Activated CD8-positive, alpha-beta T cell treated with anti-CD3 and anti-CD28 coated beads for 36 hours (primary cell): ENCODE data around the gene STYXL1. TPM values are rescaled to one million over a fixed set of nuclear protein-coding genes. Genes with fewer than 3 reads are reported as not detected.

ENCODE experiments used
- ATAC-seq: fragments of 200-7000 bp; cut with Tn5 transposase; one replicate; pipeline ENCODE4 v1.10.0; 2021; ENCODE audit warnings: mild to moderate bottlenecking, moderate library complexity
- CTCF ChIA-PET: fragments of 350-600 bp; sonication (Branson Sonifier 250); formaldehyde crosslinking; loops from one replicate; lab custom pipeline; 2021; ENCODE audit warnings: antibody characterized with exemption; lab: Charles Lee
- POLR2A ChIA-PET: fragments of 350-600 bp; sonication (Branson Sonifier 250); formaldehyde crosslinking; loops from one replicate; lab custom pipeline; 2021; ENCODE audit warnings: antibody characterized with exemption; lab: Charles Lee
- DNase-seq: peaks from one replicate; pipeline ENCODE4 v3.0.0-alpha.2; 2020
- H3K27ac Mint-ChIP-seq: one replicate; pipeline ENCODE4 v1.8.0; 2021; ENCODE audit warnings: mild to moderate bottlenecking, mixed read lengths
- H3K27me3 Mint-ChIP-seq: one replicate; pipeline ENCODE4 v1.8.0; 2021; ENCODE audit warnings: mixed read lengths
- H3K36me3 Mint-ChIP-seq: one replicate; pipeline ENCODE4 v1.8.0; 2021; ENCODE audit warnings: low read depth, mixed read lengths
- H3K4me1 Mint-ChIP-seq: one replicate; pipeline ENCODE4 v1.8.0; 2021; ENCODE audit warnings: low read depth, mixed read lengths
- H3K4me3 Mint-ChIP-seq: one replicate; pipeline ENCODE4 v1.8.0; 2021; ENCODE audit warnings: mild to moderate bottlenecking, moderate library complexity, mixed read lengths
- H3K9me3 Mint-ChIP-seq: one replicate; pipeline ENCODE4 v1.8.0; 2021; ENCODE audit warnings: mixed read lengths
- CTCF ChIP-seq: fragments of 200-600 bp; IDR thresholded peaks from one replicate; pipeline ENCODE4 v1.8.0; 2022; ENCODE audit warnings: antibody characterized with exemption, mild to moderate bottlenecking
- intact Hi-C: fragments of 100-400 bp; cut with micrococcal nuclease; formaldehyde crosslinking; loops from one replicate; pipeline ENCODE4 v1.10.0; 2022
- total RNA-seq, 2 experiments: library from RNA; stranded (reverse); gene quantifications; one replicate each; pipeline ENCODE4 v1.2.3, GENCODE V29; 2021

The STYXL1 gene
- total RNA-seq, 2 experiments from 2014 or later, result 25.9 to 26.9 TPM

GRCh38 chr7:76065016-76065612 lies 17.3 kb upstream of the STYXL1 start:
- no peak overlapping the region for H3K4me3 Mint-ChIP-seq
- POLR2A ChIA-PET, result interaction anchor here (1.3 to 1.5 kb wide), 2 partner anchors 10 to 13 kb away, joined by 3 to 5 read pairs; no protein-coding TSS in a partner anchor
- intact Hi-C loops, result no loop called here
- no peaks in the 10 kb centered on the region for H3K9me3 Mint-ChIP-seq
- CTCF ChIA-PET, result no interaction called here
- ATAC-seq (peak; percentile 86), DNase-seq (peak; percentile 54)
- peaks cover 12% of the 10 kb centered on the region for H3K4me1 Mint-ChIP-seq
- peak overlapping the region; percentile 53 for H3K27ac Mint-ChIP-seq
- peaks cover 45% of the 10 kb centered on the region for H3K36me3 Mint-ChIP-seq
- no peaks in the 10 kb centered on the region for H3K27me3 Mint-ChIP-seq
- TF ChIP-seq CTCF, result no peak

- intact Hi-C loops, result no loop called here
- Mint-ChIP-seq H3K36me3 (peaks cover 47% of the 10 kb centered on the region), H3K9me3 (no peaks in the 10 kb centered on the region), H3K4me1 (peaks cover 12% of the 10 kb centered on the region), H3K27ac (no peak overlapping the region), H3K4me3 (no peak overlapping the region), H3K27me3 (no peaks in the 10 kb centered on the region)
- CTCF ChIA-PET, result no interaction called here
- POLR2A ChIA-PET, result interaction anchor here (1.4 kb wide), 1 partner anchor 10 kb away, joined by 3 read pairs; no protein-coding TSS in a partner anchor
- no peak for TF ChIP-seq CTCF
- DNase-seq, result no peak
- no peak for ATAC-seq
These were observed 16.6 kb upstream of the STYXL1 start for GRCh38 chr7:76064208-76064970.

GRCh38 chr7:76063525-76063924 lies 15.7 kb upstream of the STYXL1 start:
- Mint-ChIP-seq H3K4me3 (no peak overlapping the region), H3K27me3 (no peaks in the 10 kb centered on the region), H3K27ac (no peak overlapping the region), H3K9me3 (no peaks in the 10 kb centered on the region), H3K4me1 (peaks cover 12% of the 10 kb centered on the region), H3K36me3 (peaks cover 52% of the 10 kb centered on the region)
- DNase-seq, result no peak
- TF ChIP-seq CTCF, result no peak
- ChIA-PET CTCF (no interaction called here), POLR2A (interaction anchor here (1.4 kb wide), 1 partner anchor 10 kb away, joined by 3 read pairs; no protein-coding TSS in a partner anchor)
- intact Hi-C loops, result no loop called here
- no peak for ATAC-seq

- Mint-ChIP-seq H3K36me3 (peaks cover 55% of the 10 kb centered on the region), H3K27me3 (no peaks in the 10 kb centered on the region), H3K9me3 (no peaks in the 10 kb centered on the region), H3K4me1 (peaks cover 12% of the 10 kb centered on the region), H3K4me3 (no peak overlapping the region), H3K27ac (no peak overlapping the region)
- ChIA-PET CTCF (no interaction called here), POLR2A (interaction anchor here (1.4 kb wide), 1 partner anchor 11 kb away, joined by 3 read pairs; no protein-coding TSS in a partner anchor)
- ATAC-seq (no peak), DNase-seq (no peak)
- no peak for TF ChIP-seq CTCF
- intact Hi-C loops, result no loop called here
These were observed 15.3 kb upstream of the STYXL1 start for GRCh38 chr7:76063114-76063513.

GRCh38 chr7:76062254-76062653 lies 14.5 kb upstream of the STYXL1 start:
- Mint-ChIP-seq H3K27ac (no peak overlapping the region), H3K4me3 (no peak overlapping the region), H3K4me1 (peaks cover 12% of the 10 kb centered on the region), H3K9me3 (no peaks in the 10 kb centered on the region), H3K36me3 (peaks cover 63% of the 10 kb centered on the region), H3K27me3 (no peaks in the 10 kb centered on the region)
- TF ChIP-seq CTCF, result no peak
- CTCF ChIA-PET, result no interaction called here
- no peak for ATAC-seq
- no peak for DNase-seq
- POLR2A ChIA-PET, result interaction anchor here (1.0 to 1.8 kb wide), 2 partner anchors 12 to 14 kb away, joined by 3 to 4 read pairs; partner anchors contain the start of gene MDH2
- intact Hi-C loops, result no loop called here
